GM19395 (cell line): Measurements from ENCODE around the gene NFIX.
"Not testable (repeated sequence)": the region's sequence is repeated elsewhere in the genome, so short reads cannot be mapped to it uniquely, and the experiment has no call there.

Experiments
- ATAC-seq: cut with Tn5 transposase; IDR thresholded peaks from one replicate; pipeline ENCODE4 v1.9.1; 2021; ENCODE audit warnings: mild to moderate bottlenecking, moderate library complexity; ENCODE audit not compliant: unreplicated experiment

The NFIX gene

DNA sequence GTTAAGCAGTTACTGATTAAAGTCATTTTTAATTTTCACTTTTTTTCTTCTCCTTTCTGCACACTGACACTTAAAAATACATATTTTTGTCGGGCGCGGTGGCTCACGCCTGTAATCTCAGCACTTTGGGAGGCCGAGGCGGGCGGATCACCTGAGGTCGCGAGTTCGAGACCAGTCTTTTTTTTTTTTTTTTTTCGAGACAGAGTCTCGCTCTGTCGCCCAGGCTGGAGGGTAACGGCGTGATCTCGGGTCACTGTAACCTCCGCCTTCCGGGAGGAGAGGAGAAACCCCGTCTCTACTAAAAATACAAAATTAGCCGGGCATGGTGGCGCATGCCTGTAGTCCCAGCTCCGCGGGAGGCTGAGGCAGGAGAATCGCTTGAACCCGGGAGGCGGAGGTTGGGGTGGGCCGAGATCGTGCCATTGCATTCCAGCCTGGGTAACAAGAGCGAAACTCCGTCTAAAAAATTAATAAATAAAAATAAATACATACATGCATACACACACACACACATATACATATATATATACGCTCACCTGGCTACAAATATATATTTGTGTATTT is 37.8 kb upstream of the NFIX start:
- not testable (repeated sequence) for ATAC-seq

DNA sequence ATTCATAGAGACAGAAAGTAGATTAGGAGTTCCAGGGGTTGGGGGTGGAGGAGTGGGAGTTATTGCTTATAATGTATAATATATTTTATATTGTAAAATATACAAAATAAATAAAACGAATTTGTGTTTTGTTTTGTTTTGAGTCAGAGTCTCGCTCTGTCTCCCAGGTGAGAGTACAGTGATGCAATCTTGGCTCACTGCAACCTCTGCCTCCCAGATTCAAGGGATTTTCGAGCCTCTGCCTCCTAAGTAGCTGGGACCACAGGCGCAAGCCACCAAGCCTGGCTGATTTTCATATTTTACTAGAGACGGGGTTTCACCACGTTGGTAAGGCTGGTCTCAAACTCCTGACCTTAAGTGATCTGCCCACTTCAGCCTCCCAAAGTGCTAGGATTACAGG is 35.8 kb upstream of the NFIX start:
- no peak for ATAC-seq

DNA sequence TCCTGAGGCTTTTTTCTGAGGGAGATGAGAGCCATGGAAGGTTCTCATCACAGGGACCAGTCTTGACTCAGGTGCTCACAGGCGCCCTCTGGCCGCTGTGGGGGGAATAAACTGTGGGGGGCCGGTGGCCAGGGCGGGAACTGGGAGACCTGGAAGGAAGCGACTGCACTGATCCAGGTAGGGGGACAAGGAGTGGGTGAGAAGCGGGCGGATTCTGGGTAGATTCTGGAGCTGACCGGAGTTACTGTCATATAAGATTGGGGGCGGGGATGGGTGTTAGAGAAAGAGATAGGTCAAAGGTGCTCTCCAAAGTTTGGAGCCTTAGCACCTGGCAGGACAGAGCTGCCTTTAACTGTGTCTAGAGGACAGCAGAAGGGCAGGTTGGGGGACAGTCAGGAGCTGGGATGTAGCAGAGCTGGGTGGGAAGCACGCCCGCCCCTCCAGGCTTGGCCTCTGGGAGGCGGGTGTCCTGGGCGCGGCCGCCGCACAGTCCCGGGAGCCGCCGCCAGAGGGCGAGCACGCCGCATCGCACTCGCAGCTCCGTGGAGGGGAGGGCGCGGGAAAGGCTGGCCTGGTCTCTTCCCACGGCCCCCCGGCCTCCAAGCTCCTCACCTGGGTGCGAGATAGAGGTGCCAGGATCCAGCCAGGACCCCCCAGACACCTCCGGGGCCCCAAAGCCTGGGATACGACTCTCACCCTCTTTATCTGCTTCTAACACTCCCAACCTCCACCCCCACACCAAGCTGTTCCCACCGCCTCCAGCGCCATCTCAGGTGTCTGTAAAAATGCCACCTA is 30.1 kb upstream of the NFIX start:
- peak; percentile 63 for ATAC-seq

DNA sequence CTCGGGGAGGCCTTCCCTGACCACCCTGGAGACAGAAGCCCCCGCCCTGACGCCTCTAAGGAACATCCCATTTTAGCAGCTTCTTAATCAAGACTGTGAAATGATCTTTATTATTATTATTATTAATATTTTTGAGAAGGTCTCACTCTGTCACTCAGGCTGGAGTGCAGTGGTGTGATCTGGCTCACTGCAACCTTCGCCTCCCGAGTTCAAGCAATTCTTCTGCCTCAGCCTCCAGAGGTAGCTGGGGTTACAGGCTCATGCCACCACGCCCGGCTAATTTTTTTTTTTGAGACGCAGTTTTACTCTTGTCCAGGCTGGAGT is 29.5 kb upstream of the NFIX start:
- ATAC-seq, result no peak

DNA sequence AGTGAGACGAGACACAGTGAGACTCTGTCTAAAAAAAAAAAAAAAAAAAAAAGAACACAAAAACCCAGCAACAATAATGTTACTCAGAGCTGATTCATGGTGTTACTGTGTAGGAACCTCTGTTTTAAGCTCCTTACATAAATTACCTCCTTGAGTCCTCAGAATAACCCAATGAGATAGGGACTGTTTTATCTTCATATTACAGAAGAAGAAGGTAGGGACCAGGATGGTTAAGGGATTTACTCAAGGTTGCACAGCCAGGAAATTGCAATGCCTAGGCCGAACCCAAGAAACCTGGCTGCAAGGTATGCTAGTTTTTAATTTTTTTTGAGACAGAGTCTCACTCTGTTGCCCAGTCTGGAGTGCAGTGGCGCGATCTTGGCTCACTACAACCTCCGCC is 27.4 kb upstream of the NFIX start:
- no peak for ATAC-seq

DNA sequence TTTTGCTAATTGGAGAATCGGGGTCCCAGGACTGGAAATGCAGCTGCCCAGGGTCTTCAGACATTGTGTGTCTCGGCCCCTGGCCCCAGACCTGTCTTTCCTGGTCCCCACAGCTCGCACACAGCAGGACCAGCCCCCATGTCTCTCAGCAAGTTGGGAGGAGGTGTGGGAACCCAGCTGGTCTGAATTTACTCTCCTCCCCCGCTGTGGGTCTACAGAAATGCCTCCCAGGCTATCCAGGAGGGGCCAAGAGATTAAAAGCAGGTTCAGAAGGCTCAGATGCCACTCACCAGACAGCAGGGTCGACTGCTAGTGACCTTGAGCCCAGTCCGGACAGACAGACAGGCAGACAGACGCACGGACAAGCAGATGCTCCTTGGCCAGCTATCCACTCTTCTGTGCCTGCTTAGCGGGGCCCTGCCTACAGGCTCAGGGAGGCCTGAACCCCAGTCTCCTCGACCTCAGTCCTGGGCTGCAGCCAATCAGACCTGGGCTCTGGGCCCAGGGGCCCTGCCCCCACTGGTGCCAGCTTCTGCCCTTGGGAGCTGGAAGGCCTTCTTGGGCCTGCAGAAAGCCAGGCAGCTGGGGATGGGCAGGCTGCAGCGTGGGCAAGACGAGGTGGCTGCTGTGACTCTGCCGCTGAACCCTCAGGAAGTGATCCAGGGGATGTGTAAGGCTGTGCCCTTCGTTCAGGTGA is 25.8 kb upstream of the NFIX start, which contains the start of gene DAND5:
Gene DAND5, plus strand, starts transcription at position 285 of the 697 bp plus-strand sequence. Its CDS starts 85 bp downstream, at position 370.
- no peak for ATAC-seq

DNA sequence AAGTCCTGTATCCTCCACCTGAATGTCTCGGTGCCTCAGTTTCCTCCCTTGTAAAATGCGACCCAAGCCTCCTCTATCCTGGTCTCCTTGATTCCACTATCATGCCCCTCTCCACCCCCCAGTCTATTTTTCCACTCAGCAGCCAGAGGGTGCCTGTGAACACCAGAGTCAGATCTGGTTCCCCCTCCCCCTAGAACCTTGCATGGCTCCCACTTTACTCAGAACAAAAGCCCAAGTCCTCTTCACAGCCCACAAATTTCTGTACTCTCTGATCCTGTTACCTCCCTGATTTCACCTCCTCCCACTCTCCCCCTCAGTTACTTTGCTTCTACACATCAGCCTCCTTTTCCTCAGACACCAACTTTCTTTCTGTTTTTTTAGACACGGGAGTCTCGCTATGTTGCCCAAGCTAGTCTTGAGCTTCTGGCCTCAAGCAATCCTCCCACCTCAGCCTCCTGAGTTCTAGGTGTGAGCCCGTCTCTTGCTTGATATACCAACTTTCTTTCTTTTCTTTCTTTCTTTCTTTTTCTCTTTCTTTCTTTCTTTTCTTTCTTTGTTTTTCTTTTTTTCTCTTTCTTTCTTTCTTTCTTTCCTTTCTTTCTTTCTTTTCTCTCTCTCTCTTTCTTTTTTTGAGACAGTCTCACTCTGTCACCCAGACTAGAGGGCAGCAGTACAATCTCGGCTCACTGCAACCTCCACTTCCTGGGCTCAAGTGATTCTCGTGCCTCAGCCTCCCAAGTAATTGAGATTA is 25.0 kb upstream of the NFIX start:
- no peak for ATAC-seq

DNA sequence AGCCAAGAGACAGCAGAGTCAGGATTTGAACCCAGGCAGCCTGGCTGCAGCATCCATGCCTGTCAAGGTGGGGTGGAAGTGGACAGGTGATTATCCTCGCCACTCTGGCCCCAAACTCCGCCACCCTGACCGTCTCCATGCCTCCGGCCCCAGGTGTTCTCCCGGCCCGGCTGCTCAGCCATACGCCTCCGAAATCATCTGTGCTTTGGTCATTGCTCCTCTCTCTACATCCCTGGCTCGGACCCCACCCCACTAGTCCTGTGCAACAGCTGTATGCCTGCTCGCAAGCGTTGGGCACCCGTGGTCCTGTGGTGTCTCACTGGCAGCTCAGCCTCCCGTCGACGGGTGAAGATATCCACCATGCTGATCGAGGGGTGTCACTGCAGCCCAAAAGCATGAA is 22.0 kb upstream of the NFIX start:
- ATAC-seq, result no peak

DNA sequence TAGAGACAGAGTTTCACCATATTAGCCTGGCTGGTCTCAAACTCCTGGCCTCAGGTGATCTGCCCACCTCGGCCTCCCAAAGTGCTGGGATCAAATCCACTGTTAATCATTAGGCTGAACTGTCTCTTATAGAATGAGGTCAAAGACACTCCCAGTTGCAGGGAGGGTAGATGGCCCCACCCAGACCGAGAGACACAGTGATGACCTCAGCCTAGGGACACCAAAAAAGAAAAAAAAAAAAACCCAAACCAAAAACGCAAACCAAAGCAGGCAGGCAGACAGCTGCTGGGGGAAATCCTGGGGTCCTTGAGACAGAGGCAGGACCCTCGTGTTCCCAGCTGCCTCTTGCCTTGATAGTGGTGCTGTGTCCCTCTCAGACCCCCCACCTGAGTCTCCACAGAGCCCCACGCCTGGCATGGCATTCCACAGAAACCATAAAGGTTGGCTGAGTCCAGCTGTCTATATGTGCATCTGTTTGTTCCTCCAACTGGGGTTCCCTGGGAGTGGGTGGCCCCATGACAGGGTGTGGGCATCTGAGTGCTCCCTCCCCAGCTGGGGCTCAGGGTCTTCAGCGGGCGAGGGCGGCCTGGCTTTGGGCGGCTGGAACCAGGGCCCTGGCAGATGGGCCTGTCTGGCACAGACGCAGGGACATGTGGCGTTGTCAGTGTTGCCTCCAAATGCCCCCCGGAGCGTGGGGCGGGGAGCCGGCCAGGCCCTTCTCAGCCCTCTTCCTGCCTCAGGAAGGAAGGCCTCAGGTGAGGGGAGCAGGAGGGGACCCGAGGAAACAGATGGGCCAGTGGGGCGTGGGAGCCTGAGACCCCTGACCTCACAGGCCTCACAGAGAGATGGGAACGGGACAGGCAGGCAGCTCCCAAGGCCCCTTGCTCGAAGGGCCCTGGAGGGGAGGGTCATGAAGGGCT is 20.7 kb upstream of the NFIX start:
- no peak for ATAC-seq

DNA sequence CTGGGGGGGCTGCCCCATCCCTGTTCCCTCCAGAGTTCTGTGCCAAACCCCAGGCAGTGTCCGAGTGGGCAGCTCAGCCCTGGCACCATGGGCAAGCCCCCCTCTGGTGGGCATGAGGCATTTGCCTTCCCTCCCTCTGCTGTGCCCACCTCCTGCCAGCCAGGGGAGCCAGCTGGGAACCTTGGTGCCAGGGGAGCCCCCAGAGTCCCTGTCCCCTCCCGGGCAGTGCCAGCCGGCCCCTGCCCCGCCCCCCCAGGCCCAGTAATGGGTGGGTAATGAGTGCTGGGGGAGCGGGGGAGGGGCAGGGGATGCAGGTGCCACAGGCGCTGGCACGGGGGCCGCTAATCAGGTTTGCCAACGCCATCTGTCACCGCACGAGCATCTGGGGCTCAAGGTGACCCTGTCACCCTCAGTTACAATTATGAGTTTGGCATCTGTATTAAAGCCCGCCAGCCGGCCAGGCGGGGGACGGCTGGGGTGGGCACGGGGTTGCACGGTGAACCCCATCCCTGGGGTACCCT is 20.0 kb upstream of the NFIX start:
- ATAC-seq, result no peak

DNA sequence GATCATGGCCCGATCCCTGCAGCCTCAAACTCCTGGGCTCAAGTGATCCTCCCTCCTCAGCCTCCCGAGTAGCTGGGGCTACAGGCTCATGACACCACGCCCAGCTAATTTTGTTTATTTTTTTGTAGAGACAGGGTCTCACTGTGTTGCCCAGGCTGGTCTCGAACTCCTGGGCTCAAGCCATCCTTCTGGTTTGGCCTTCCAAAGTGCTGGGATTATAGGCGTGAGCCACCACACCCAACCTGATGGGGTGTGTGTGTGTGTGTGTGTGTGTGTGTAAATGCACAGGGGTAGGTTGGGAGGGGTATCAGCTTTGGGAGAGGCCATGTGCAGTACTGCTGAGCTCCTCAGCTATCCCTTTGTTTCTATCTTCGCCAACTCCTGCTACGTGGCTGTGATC is 19.2 kb upstream of the NFIX start:
- ATAC-seq, result not testable (repeated sequence)

DNA sequence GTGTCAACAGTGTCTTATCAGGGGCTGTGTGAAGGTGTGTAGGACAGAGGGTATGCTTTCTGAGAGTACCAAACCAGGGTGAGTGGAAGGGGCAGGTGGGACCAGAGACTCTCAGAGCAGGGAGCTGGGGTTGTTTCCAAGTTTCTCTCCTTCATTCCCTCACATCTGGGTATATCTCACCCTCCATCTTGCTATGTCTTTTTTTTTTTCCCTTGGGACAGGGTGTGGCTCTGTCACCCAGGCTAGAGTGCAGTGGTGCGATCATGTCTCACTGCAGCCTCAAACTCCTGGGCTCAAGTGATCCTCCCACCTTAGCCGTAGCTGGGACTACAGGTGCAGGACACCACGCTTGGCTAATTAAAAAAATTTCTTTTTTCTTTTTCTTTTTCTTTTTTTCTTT is 15.3 kb upstream of the NFIX start:
- no peak for ATAC-seq

DNA sequence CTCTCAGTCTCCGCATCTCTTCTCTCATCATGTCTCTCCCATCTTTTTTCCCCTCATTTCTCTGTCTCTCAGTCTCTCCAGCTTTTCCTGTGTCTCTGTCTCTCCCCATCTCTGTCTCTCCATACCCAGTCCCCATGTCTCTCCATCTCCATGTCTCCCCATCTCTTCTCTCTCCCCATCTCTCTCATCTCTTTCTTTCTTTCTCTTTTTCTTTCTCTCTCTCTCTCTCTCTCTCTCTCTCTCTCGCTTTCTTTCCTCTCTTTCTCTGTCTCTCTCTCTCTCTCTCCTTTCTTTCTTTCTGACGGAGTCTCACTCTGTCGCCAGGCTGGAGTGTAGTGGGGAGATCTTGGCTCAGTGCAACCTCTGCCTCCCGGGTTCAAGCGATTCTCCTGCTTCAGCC is 12.6 kb upstream of the NFIX start:
- no peak for ATAC-seq

DNA sequence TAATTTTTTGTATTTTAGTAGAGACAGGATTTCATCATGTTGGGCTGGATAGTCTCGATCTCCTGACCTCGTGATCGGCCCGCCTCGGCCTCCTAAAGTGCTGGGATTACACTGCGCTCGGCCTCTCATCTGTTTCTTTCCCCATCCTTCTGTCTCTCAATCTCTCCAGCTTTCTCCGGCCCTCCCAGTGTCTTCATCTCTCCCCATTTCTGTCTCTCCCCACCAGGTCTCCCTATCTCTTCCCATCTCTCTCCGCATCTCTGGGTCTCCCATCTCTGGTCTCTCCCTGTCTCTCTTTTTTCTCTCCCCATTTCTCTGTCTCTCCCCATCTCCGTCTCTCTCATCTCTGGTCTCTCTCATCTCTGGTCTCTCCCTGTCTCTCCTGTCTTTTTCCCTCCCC is 12.2 kb upstream of the NFIX start:
- no peak for ATAC-seq

DNA sequence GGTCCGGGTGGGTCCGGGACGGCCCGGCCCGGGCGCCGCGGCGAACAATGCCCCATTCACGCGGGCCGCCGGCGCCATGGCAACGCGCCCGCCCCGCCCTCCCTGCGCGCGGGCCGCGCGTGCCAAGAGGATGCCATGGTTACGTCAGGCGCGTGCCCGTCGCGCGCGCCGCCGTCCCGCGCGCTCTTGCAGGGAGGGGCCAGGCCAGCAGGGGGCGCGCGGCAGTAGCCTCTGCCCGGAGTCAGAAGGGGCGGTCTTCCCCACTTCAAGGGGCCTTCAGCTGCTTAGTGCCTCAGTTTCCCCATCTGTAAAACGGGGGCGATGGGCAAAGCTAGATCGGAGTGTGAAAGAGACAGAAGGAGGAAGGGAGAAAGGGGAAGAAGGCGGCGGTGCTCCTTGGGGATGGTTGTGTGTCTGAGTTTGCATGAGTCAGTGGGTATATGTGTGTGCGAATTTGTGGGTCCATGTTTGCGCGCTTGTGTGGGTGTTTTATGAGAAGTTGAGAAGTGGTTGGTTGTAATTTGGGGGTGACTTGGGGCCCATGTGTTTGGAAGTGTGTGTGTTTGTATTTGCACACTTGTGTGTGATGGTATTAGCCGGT is 11.6 kb upstream of the NFIX start:
- ATAC-seq, result no peak

DNA sequence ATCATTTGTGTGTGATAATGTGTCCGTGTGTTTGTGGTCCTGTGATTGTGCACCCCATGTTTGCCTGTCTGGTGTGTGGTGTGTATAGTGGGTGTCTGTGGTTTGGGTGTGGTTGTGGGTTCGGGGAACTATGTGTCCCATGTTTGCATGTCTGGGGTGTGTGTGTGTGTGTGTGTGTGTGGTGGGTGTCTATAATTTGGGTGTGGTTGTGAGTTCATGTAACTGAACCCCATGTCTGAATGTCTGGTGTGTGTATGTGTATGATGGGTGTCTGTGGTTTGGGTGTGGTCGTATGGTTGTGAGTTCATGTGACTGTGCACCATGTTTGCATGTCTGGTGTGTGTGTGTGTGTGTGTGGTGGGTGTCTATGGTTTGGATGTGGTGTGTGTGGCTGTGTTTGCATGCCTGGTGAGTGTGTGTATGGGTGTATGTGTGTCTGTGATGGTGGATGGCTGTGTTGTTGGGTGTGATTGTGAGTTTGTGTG is 11.1 kb upstream of the NFIX start:
- no peak for ATAC-seq

DNA sequence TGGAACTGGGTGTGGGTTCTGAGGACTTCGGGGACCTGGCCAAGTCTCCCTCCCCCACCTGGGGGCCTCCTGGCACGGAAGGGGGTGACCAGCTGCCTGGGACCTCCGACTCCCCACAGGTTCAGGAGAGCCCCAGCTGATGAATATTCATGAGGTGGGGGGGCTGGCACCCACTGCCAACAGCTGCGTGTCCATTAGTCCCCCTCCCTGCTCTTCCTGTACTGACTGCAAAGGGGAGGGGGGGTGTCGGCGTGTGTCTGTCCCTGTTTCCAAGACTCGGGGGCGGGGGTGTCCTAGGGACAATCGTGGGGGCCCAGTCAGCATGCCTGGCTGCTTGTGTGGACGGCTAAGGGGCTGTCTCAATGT is 10.6 kb upstream of the NFIX start:
- ATAC-seq, result no peak

DNA sequence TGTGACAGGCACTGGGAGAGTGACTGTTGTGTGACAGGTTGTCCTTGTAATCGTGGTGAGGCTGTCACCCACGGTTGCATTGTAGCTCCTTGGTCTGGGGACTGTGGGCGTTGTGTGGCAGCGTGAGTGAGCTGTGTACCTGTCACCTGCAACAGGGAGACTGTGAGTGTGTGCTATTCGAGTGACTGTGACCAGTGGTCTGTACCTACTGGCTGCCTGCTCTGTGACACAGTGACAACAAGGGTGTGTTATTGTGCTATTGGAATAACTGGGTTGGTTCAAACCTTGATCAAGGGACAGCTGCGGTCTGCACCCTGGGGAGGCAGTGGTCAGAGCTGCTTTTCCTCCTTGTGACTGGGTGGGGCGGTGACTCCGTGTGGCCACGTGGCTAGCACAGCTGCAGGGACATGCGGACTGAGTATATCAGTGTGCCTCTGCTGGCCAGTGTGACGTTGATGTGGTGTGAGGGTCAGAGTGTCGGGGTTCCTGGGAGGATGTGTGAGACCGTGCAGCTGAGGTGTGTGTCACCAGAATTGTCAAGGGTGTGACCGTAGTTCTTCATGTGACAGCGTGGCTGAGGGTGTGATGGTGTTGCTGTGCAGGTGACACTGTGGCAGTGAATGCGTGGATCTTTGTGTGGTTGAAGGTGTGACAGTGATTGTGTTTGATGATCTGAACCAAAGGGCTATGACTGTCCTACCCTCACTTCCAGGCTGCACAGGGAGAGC is 10.1 kb upstream of the NFIX start:
- no peak for ATAC-seq

DNA sequence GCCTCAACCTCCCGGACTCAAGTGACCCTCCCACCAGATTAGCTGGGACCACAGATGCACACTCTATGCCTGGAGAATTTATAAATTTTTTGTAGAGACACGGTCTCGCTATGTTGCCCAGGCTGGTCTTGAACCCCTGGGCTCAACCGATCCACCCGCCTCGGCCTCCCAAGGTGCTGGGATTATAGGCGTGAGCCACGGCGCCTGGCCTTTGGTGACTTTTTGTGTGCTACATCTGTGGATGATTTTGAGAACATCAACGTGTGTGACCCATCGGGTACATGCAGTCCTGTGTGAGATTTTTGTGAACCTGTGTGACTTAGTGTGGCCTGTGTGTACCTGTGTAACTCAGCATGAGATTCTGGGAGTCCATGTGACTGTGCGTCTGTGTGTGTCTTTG is 8.5 kb upstream of the NFIX start:
- ATAC-seq, result no peak
